Endothelial cell of umbilical vein (primary cell): Measurements from ENCODE around the gene SPECC1L. TPM values are rescaled to one million over a fixed set of nuclear protein-coding genes. Genes with fewer than 3 reads are reported as not detected.

Experiments used
- BruUV-seq: library from RNA; stranded (reverse); fragments of 400-500 nt; replicated peaks from 2 replicates; lab custom pipeline; 2021; lab: Mats Ljungman, UMichigan
- CTCF ChIA-PET: fragments of 300-600, 350-600 bp; sonication (Branson Sonifier 250); formaldehyde crosslinking; loops from one replicate; lab custom pipeline; 2021; ENCODE audit warnings: antibody characterized with exemption, inconsistent platforms; lab: Charles Lee
- POLR2A ChIA-PET: fragments of 300-600, 350-600 bp; sonication (Branson Sonifier 250); formaldehyde crosslinking; loops from one replicate; lab custom pipeline; 2021; ENCODE audit warnings: antibody characterized with exemption, inconsistent platforms; lab: Charles Lee
- DNase-seq: peaks from one replicate; pipeline ENCODE4 v3.0.0-alpha.2; 2011; ENCODE audit warnings: low read depth, low spot score
- FAIRE-seq: peaks from 2 replicates; lab custom pipeline; 2011; peaks lifted over from hg19 to GRCh38; lab: Jason Lieb, UNC
- H2AFZ ChIP-seq: 2 replicates; pipeline ENCODE4 v1.6.0; 2012; ENCODE audit warnings: low read depth, low read length, control low read depth, inconsistent platforms
- H3K27ac ChIP-seq: 2 replicates; pipeline ENCODE4 v1.5.1; 2011; ENCODE audit warnings: low read depth, mild to moderate bottlenecking, control low read depth, low read length, moderate library complexity; ENCODE audit not compliant: insufficient read depth
- H3K27me3 ChIP-seq, 2 experiments: 2 replicates each; pipeline versions ENCODE4 v1.6.0 to v1.6.1; 2011; ENCODE audit warnings: low read length in 2 of 2, mixed read lengths in 1 of 2; ENCODE audit not compliant: control insufficient read depth in 2 of 2, insufficient read depth in 2 of 2
- H3K36me3 ChIP-seq, 2 experiments: 2 replicates in 1 of 2; 3 replicates in 1 of 2; pipeline ENCODE4 v1.5.1; 2011; ENCODE audit warnings: low read length in 2 of 2, mild to moderate bottlenecking in 1 of 2, moderate library complexity in 1 of 2; ENCODE audit not compliant: control insufficient read depth in 2 of 2, insufficient read depth in 2 of 2; ENCODE audit errors: extremely low read depth in 1 of 2
- H3K4me1 ChIP-seq: 3 replicates; pipeline ENCODE4 v1.5.1; 2011; ENCODE audit warnings: mild to moderate bottlenecking, low read length; ENCODE audit not compliant: control insufficient read depth, insufficient read depth; ENCODE audit errors: extremely low read depth
- H3K4me2 ChIP-seq: 2 replicates; pipeline ENCODE4 v1.6.1; 2011; ENCODE audit warnings: low read length, control low read depth, mixed read lengths; ENCODE audit not compliant: insufficient read depth
- H3K4me3 ChIP-seq, 3 experiments: fragments of 200-600 bp in 1 of 3; sonication (generic), shearing (Covaris generic) in 1 of 3; replicated peaks in 1 of 3; 2 replicates each; pipeline ENCODE4 v1.5.1; 2011 to 2016; ENCODE audit warnings: control low read depth in 3 of 3, low read length in 3 of 3, mild to moderate bottlenecking in 2 of 3, inconsistent platforms in 1 of 3, low read depth in 1 of 3, moderate library complexity in 1 of 3; ENCODE audit not compliant: insufficient read depth in 1 of 3
- H3K79me2 ChIP-seq: 2 replicates; pipeline ENCODE4 v1.6.0; 2012; ENCODE audit warnings: low read length, inconsistent platforms; ENCODE audit not compliant: control insufficient read depth, insufficient read depth
- H3K9ac ChIP-seq: replicated peaks from 2 replicates; pipeline ENCODE3; 2011; ENCODE audit warnings: low read length, control low read depth; ENCODE audit not compliant: insufficient read depth; ENCODE audit errors: extremely low read depth
- H3K9me1 ChIP-seq: replicated peaks from 3 replicates; pipeline ENCODE4 v1.6.0; 2011; ENCODE audit warnings: mild to moderate bottlenecking, low read length; ENCODE audit not compliant: control insufficient read depth, insufficient read depth; ENCODE audit errors: extremely low read depth
- H3K9me3 ChIP-seq: replicated peaks from 2 replicates; pipeline ENCODE4 v1.5.1; 2012; ENCODE audit warnings: low read length, inconsistent platforms; ENCODE audit not compliant: control insufficient read depth, insufficient read depth
- H4K20me1 ChIP-seq: replicated peaks from 2 replicates; pipeline ENCODE3; 2011; ENCODE audit warnings: mild to moderate bottlenecking, low read length; ENCODE audit not compliant: control insufficient read depth, insufficient read depth; ENCODE audit errors: extremely low read depth
- EZH2 ChIP-seq: IDR thresholded peaks from 2 replicates; pipeline ENCODE4 v1.6.1; 2012; ENCODE audit warnings: borderline replicate concordance, low read depth, mild to moderate bottlenecking, moderate library complexity, low read length, inconsistent platforms; ENCODE audit not compliant: severe bottlenecking
- FOS ChIP-seq: IDR thresholded peaks from 2 replicates; pipeline ENCODE4 v1.6.1; 2011; ENCODE audit warnings: mild to moderate bottlenecking, low read length, moderate library complexity, borderline replicate concordance; ENCODE audit not compliant: insufficient read depth
- GATA2 ChIP-seq: IDR thresholded peaks from 2 replicates; pipeline ENCODE4 v1.7.0; 2011; ENCODE audit warnings: low read depth, mild to moderate bottlenecking, moderate library complexity, mixed read lengths, low read length; ENCODE audit not compliant: insufficient read length, insufficient read depth
- JUN ChIP-seq: IDR thresholded peaks from 2 replicates; pipeline ENCODE4 v1.6.1; 2011; ENCODE audit warnings: borderline replicate concordance, low read depth; ENCODE audit not compliant: insufficient read length, insufficient read depth
- MYC ChIP-seq: IDR thresholded peaks from one replicate; pipeline ENCODE4 v1.6.1; 2011; ENCODE audit warnings: mild to moderate bottlenecking, low read depth, low read length
- POLR2A ChIP-seq: IDR thresholded peaks from 2 replicates; pipeline ENCODE4 v1.6.1; 2012; ENCODE audit warnings: low read depth, mild to moderate bottlenecking, control low read depth, low read length
- POLR2AphosphoS5 ChIP-seq: IDR thresholded peaks from 2 replicates; pipeline ENCODE4 v1.6.1; 2012; ENCODE audit warnings: low read depth, mild to moderate bottlenecking, control low read depth, low read length, moderate library complexity; ENCODE audit not compliant: insufficient read depth
- dilution Hi-C: fragments of 300-500 bp; cut with MboI; formaldehyde crosslinking; loops from one replicate; pipeline ENCODE4 v1.15.0; 2019; ENCODE audit warnings: low sequenced_read_pairs; ENCODE audit not compliant: extremely low pct_ligation_motif_present
- intact Hi-C: fragments of 100-400 bp; cut with micrococcal nuclease; formaldehyde crosslinking; loops from one replicate; pipeline ENCODE4 v1.10.0; 2022
- polyA plus RNA-seq, 4 experiments: library from polyadenylated mRNA; depleted of rRNA in 3 of 4; stranded (reverse) in 3 of 4; unstranded in 1 of 4; fragments of >200 nt; gene quantifications; 2 replicates each; pipeline versions ENCODE4 v1.2.1 to v1.2.3, GENCODE V29; 2011 to 2012; ENCODE audit warnings: missing spikeins in 1 of 4
- total RNA-seq: library from RNA; stranded (reverse); gene quantifications from 2 replicates; pipeline ENCODE4 v1.2.3, GENCODE V29; 2021
- TF ChIP-seq, protein P1 (sequence below), 2 donors: IDR thresholded peaks; 1 replicate in 1 of 2; 2 replicates in 1 of 2; pipeline ENCODE4 v1.5.1; 2011; ENCODE audit warnings: low read length in 2 of 2, mild to moderate bottlenecking in 2 of 2, moderate library complexity in 2 of 2, control low read depth in 1 of 2, inconsistent platforms in 1 of 2, low read depth in 1 of 2; ENCODE audit not compliant: insufficient read depth in 1 of 2; ENCODE audit errors: extremely low read depth in 1 of 2
- TF ChIP-seq, protein P2 (sequence below): IDR thresholded peaks from 2 replicates; pipeline ENCODE4 v1.6.1; 2011; ENCODE audit not compliant: insufficient read depth, insufficient read length

The SPECC1L gene
- total and polyA plus RNA-seq, 2 donors (not counting 3 experiments of a cell fraction or from before 2014, with no cell fraction given): 22.8 to 79.3 TPM

DNA sequence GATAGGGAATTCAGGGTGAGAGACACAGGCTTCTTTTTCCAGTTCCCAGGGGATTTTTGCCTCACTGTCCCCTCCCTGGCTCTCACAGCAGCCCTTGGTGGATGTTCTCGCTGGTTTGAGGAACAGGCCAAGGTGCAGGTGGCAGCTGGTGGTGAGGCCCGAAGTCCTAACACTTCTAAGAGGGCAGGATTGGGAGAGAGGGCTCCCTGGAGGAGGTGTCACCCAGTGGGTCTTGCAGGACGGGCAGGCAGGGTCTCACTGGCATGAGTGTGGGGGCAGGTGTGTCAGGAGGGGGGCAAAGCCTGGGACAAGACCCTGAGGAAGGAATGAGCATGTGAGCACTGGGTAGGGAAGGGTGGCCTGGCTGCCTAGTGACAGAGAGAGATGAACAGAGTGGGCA, 165.9 kb downstream of the SPECC1L start:
- FAIRE-seq: no peak
- POLR2A ChIA-PET: no interaction called here

More for the DNA sequence above, 165.9 kb downstream of the SPECC1L start:
- Histone ChIP-seq H3K27ac (no peak overlapping the region), H3K4me1 (peaks cover 26% of the 10 kb centered on the region), H3K9me1 (no peaks in the 10 kb centered on the region), H3K4me2 (no peak overlapping the region), H3K9ac (no peak overlapping the region), H4K20me1 (no peaks in the 10 kb centered on the region), H3K27me3 (no peaks in the 10 kb centered on the region), H3K79me2 (no peaks in the 10 kb centered on the region), H3K36me3 (peaks cover 0 to 3% of the 10 kb centered on the region in 2 experiments), H3K4me3 (no peak overlapping the region), H3K9me3 (no peaks in the 10 kb centered on the region), H2AFZ (no peak overlapping the region)
- DNase-seq: no peak
- CTCF ChIA-PET: interaction anchor here (0.6 kb wide), 1 partner anchor 88 kb away, joined by 4 read pairs; no protein-coding TSS in a partner anchor
- intact Hi-C loops: no loop called here
- dilution Hi-C loops: no loop called here
- BruUV-seq: no TSS peak
- TF ChIP-seq POLR2AphosphoS5 (no peak), MYC (no peak), GATA2 (no peak), JUN (no peak), EZH2 (no peak), POLR2A (no peak), FOS (no peak)
- TF ChIP-seq, protein P1, sequence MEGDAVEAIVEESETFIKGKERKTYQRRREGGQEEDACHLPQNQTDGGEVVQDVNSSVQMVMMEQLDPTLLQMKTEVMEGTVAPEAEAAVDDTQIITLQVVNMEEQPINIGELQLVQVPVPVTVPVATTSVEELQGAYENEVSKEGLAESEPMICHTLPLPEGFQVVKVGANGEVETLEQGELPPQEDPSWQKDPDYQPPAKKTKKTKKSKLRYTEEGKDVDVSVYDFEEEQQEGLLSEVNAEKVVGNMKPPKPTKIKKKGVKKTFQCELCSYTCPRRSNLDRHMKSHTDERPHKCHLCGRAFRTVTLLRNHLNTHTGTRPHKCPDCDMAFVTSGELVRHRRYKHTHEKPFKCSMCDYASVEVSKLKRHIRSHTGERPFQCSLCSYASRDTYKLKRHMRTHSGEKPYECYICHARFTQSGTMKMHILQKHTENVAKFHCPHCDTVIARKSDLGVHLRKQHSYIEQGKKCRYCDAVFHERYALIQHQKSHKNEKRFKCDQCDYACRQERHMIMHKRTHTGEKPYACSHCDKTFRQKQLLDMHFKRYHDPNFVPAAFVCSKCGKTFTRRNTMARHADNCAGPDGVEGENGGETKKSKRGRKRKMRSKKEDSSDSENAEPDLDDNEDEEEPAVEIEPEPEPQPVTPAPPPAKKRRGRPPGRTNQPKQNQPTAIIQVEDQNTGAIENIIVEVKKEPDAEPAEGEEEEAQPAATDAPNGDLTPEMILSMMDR (IDR thresholded peaks at IDR 0.05; ENCODE audit: extremely low read depth in 1 of 2, insufficient read depth in 1 of 2, low read depth in 1 of 2, low read length in 2 of 2): no peak
- TF ChIP-seq, protein P2, sequence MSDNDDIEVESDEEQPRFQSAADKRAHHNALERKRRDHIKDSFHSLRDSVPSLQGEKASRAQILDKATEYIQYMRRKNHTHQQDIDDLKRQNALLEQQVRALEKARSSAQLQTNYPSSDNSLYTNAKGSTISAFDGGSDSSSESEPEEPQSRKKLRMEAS: no peak
